ENCODE results near the gene RNASEH1. TPM values are rescaled to one million over a fixed set of nuclear protein-coding genes. Genes with fewer than 3 reads are reported as not detected.

RNASEH1 gene
- total RNA-seq, 1 experiment from 2014 or later, result 42.0 TPM

DNA sequence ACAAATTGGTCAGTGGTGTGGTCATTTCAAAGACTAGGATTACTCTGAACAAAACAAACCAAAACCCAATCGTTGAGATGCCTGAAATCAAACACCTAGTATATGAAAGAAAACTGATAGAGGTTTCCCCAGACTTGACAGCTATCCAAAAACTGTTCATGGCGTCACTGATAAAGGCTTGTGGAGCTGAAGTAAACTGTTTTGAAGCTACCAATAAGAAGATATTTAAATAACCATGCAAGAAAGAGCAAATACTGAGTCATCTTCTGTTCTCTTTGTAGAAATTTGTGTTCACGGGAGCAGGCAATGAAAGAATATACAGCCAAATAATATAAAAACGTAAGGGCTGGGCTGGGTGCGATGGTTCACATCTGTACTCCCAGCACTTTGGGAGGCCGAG is 29.3 kb upstream of the RNASEH1 start:
- H2BK120ac ChIP-seq (ENCODE audit: low read depth, low read length, poor library complexity, severe bottlenecking), result no peak overlapping the region

More for the DNA sequence above, 29.3 kb upstream of the RNASEH1 start:
- Histone ChIP-seq H2BK20ac (ENCODE audit: low read depth, low read length, poor library complexity, severe bottlenecking) (no peak overlapping the region), H3K18ac (ENCODE audit: insufficient read length, low read depth, low read length) (no peak overlapping the region), H2BK12ac (ENCODE audit: insufficient read length, low read depth, low read length) (no peak overlapping the region), H3K27me3 (ENCODE audit: insufficient read depth, low read length) (no peaks in the 10 kb centered on the region), H4K8ac (replicated peaks; ENCODE audit: insufficient read length, low read depth, low read length) (no peak overlapping the region), H3K14ac (ENCODE audit: insufficient read depth, low read length) (no peak overlapping the region), H3K4ac (ENCODE audit: low read depth, low read length) (no peak overlapping the region), H3K79me1 (ENCODE audit: insufficient read depth, low read depth, low read length, poor library complexity, severe bottlenecking) (no peaks in the 10 kb centered on the region), H3K23ac (ENCODE audit: insufficient read length, low read depth, low read length) (no peak overlapping the region), H2BK5ac (ENCODE audit: insufficient read length, low read length) (no peak overlapping the region), H3K9me3 (ENCODE audit: control insufficient read depth, low read depth, low read length) (no peaks in the 10 kb centered on the region), H3K23me2 (ENCODE audit: insufficient read length, low read depth, low read length, poor library complexity, severe bottlenecking) (no peaks in the 10 kb centered on the region), H3K4me1 (ENCODE audit: insufficient read depth, low read length) (no peaks in the 10 kb centered on the region), H4K20me1 (ENCODE audit: control insufficient read depth, insufficient read depth, insufficient read length) (no peaks in the 10 kb centered on the region), H3K56ac (ENCODE audit: insufficient read length, low read depth, low read length) (no peak overlapping the region), H4K5ac (ENCODE audit: insufficient read length, low read depth, low read length) (no peak overlapping the region), H2AFZ (ENCODE audit: low read length) (no peak overlapping the region), H3K27ac (ENCODE audit: insufficient read length, low read depth, low read length) (no peak overlapping the region), H3T11ph (ENCODE audit: low read length) (no peak overlapping the region), H2AK5ac (ENCODE audit: insufficient read length, low read length) (no peak overlapping the region), H3K4me2 (ENCODE audit: insufficient read depth, insufficient read length, low read length) (no peak overlapping the region), H3K79me2 (ENCODE audit: insufficient read depth, low read length) (no peaks in the 10 kb centered on the region), H4K91ac (ENCODE audit: insufficient read length, low read depth, low read length) (no peak overlapping the region), H2BK15ac (ENCODE audit: low read depth, low read length) (no peak overlapping the region), H3K9ac (ENCODE audit: extremely low read depth, insufficient read length, low read length) (no peak overlapping the region)
- no CpG with 5 or more reads among the region's 6 CpGs for WGBS (ENCODE audit: extremely low coverage, insufficient read length, low lambda C conversion rate)
- Mint-ChIP-seq H3K36me3 (ENCODE audit: insufficient read depth in 1 of 3, low read depth in 3 of 3) (peaks cover 6 to 34% (median 18%) of the 10 kb centered on the region in 3 experiments), H3K9me3 (peaks cover 4 to 7% of the 10 kb centered on the region in 2 experiments), H3K27me3 (ENCODE audit: low read depth) (no peaks in the 10 kb centered on the region), H3K27ac (no peak overlapping the region), H3K4me3 (no peak overlapping the region), H3K4me1 (no peaks in the 10 kb centered on the region)
- no peak for DNase-seq
- TF ChIP-seq, protein P1, sequence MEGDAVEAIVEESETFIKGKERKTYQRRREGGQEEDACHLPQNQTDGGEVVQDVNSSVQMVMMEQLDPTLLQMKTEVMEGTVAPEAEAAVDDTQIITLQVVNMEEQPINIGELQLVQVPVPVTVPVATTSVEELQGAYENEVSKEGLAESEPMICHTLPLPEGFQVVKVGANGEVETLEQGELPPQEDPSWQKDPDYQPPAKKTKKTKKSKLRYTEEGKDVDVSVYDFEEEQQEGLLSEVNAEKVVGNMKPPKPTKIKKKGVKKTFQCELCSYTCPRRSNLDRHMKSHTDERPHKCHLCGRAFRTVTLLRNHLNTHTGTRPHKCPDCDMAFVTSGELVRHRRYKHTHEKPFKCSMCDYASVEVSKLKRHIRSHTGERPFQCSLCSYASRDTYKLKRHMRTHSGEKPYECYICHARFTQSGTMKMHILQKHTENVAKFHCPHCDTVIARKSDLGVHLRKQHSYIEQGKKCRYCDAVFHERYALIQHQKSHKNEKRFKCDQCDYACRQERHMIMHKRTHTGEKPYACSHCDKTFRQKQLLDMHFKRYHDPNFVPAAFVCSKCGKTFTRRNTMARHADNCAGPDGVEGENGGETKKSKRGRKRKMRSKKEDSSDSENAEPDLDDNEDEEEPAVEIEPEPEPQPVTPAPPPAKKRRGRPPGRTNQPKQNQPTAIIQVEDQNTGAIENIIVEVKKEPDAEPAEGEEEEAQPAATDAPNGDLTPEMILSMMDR (conservative IDR thresholded peaks at IDR 0.05), result no peak
